ENCODE data around the gene ANKRD28.
"Not testable (repeated sequence)": the region's sequence is repeated elsewhere in the genome, so short reads cannot be mapped to it uniquely, and the experiment has no call there.

DNA sequence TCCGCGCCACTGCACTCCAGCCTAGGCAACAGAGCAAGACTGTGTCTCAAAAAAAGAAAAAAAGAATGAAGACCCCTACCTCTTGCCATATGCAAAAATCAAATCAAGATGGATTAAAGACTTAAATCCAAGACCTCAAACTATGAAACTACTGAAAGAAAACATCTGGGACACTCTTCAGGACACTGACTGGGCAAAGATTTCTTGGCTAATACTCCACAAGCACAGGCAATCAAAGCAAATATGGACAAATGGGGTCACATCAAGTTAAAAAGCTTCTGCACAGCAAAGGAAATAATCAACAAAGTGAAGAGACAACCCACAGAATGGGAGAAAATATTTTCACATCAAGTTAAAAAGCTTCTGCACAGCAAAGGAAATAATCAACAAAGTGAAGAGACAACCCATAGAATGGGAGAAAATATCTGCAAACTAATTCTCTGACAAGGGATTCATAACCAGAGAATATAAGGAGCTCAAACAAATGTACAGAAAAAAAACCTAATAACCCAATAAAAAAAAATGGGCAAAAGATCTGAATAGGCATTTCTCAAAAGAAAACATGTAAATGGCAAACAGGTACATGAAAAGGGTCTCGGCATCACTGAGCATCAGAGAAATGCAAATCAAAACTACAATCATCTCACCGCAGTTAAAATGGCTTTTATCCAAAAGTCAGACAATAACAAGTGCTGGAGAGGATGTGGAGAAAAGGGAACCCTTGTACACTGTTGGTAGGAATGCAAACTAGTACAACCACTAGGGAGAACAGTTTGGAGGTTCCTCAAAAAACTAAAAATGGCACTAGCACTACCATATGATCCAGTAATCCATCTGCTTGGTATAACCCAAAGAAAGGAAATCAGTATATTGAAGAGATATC is 43.6 kb upstream of the ANKRD28 start:
- TF ChIP-seq, protein P1, sequence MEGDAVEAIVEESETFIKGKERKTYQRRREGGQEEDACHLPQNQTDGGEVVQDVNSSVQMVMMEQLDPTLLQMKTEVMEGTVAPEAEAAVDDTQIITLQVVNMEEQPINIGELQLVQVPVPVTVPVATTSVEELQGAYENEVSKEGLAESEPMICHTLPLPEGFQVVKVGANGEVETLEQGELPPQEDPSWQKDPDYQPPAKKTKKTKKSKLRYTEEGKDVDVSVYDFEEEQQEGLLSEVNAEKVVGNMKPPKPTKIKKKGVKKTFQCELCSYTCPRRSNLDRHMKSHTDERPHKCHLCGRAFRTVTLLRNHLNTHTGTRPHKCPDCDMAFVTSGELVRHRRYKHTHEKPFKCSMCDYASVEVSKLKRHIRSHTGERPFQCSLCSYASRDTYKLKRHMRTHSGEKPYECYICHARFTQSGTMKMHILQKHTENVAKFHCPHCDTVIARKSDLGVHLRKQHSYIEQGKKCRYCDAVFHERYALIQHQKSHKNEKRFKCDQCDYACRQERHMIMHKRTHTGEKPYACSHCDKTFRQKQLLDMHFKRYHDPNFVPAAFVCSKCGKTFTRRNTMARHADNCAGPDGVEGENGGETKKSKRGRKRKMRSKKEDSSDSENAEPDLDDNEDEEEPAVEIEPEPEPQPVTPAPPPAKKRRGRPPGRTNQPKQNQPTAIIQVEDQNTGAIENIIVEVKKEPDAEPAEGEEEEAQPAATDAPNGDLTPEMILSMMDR (conservative IDR thresholded peaks at IDR 0.05; ENCODE audit: low read length), result not testable (repeated sequence)
- TF ChIP-seq EZH2phosphoT487 (IDR thresholded peaks at IDR 0.05; ENCODE audit: borderline replicate concordance), result not testable (repeated sequence)
